NCI-H187 (cell line): ENCODE data around the gene SLC13A1.
A peak's percentile ranks its signal among the peaks of the same experiment; 100 is the strongest.

Experiments used
- DNase-seq, 2 experiments: peaks; one replicate each; lab custom pipeline; 2025; lab: John Stamatoyannopoulos, UW

Gene SLC13A1

GRCh38 chr7:123193235-123193634 is 6.5 kb downstream of the SLC13A1 start:
- no peak for DNase-seq

- no peak for DNase-seq
Observed at GRCh38 chr7:123191132-123191531, 8.6 kb downstream of the SLC13A1 start.

- DNase-seq = no peak
Observed at GRCh38 chr7:123190109-123190831, 9.5 kb downstream of the SLC13A1 start.

GRCh38 chr7:123185756-123186155 is 14.0 kb downstream of the SLC13A1 start:
- DNase-seq = no peak

GRCh38 chr7:123184271-123184670 is 15.5 kb downstream of the SLC13A1 start:
- no peak for DNase-seq

GRCh38 chr7:123183431-123183830 is 16.3 kb downstream of the SLC13A1 start:
- no peak for DNase-seq

GRCh38 chr7:123177442-123177841 is 22.3 kb downstream of the SLC13A1 start:
- DNase-seq = no peak

- DNase-seq = no peak
Observed at GRCh38 chr7:123170333-123171246, 29.2 kb downstream of the SLC13A1 start.

GRCh38 chr7:123169065-123169464 is 30.7 kb downstream of the SLC13A1 start:
- no peak for DNase-seq

- no peak for DNase-seq
Observed at GRCh38 chr7:123157606-123158005, 42.2 kb downstream of the SLC13A1 start.

GRCh38 chr7:123155571-123155970 is 44.2 kb downstream of the SLC13A1 start:
- no peak for DNase-seq

- DNase-seq = peak; percentile 69 to 75
Observed at GRCh38 chr7:123154231-123154860, 45.4 kb downstream of the SLC13A1 start.

GRCh38 chr7:123151443-123151842 is 48.3 kb downstream of the SLC13A1 start:
- no peak for DNase-seq

GRCh38 chr7:123148813-123149212 is 51.0 kb downstream of the SLC13A1 start:
- DNase-seq = no peak

- no peak for DNase-seq
Observed at GRCh38 chr7:123143252-123144006, 56.3 kb downstream of the SLC13A1 start.

GRCh38 chr7:123140561-123140960 is 59.2 kb downstream of the SLC13A1 start:
- DNase-seq = no peak

- DNase-seq = no peak
Observed at GRCh38 chr7:123135960-123136359, 63.8 kb downstream of the SLC13A1 start.

GRCh38 chr7:123133924-123134323 is 65.8 kb downstream of the SLC13A1 start:
- DNase-seq = no peak

GRCh38 chr7:123131961-123132360 is 67.8 kb downstream of the SLC13A1 start:
- DNase-seq = no peak

GRCh38 chr7:123131556-123131955 is 68.2 kb downstream of the SLC13A1 start:
- no peak for DNase-seq

GRCh38 chr7:123131140-123131539 is 68.6 kb downstream of the SLC13A1 start:
- DNase-seq = no peak

GRCh38 chr7:123126691-123127090 is 73.1 kb downstream of the SLC13A1 start:
- DNase-seq = no peak
